ENCODE results near the gene H2AZ2. TPM values are rescaled to one million over a fixed set of nuclear protein-coding genes. Genes with fewer than 3 reads are reported as not detected.
"Not testable (repeated sequence)": the region's sequence is repeated elsewhere in the genome, so short reads cannot be mapped to it uniquely, and the experiment has no call there.

H2AZ2 gene
- total RNA-seq, 1 experiment from 2014 or later = 139 TPM

- Mint-ChIP-seq H3K27me3 (ENCODE audit: insufficient read depth, unreplicated experiment) (no peaks in the 10 kb centered on the region), H3K9me3 (ENCODE audit: unreplicated experiment) (no peaks in the 10 kb centered on the region), H3K4me3 (ENCODE audit: unreplicated experiment) (no peak overlapping the region), H3K27ac (ENCODE audit: low read depth, unreplicated experiment) (no peak overlapping the region), H3K36me3 (ENCODE audit: insufficient read depth, unreplicated experiment) (peaks cover 16% of the 10 kb centered on the region), H3K4me1 (ENCODE audit: insufficient read depth, unreplicated experiment) (no peaks in the 10 kb centered on the region)
- DNase-seq (ENCODE audit: unreplicated experiment) = no peak
- TF ChIP-seq CTCF (IDR thresholded peaks at IDR 0.05; ENCODE audit: unreplicated experiment) = no peak
- intact Hi-C loops (cut with micrococcal nuclease) = no loop called here
- CTCF ChIA-PET = interaction anchor here (0.6 kb wide), 2 partner anchors 38 to 163 kb away, joined by 4 to 5 read pairs; no protein-coding TSS in a partner anchor
- POLR2A ChIA-PET = no interaction called here
- no TSS peak for BruUV-seq (replicated peaks)
Observed at GRCh38 chr7:44808914-44809393, 38.9 kb downstream of the H2AZ2 start.

GRCh38 chr7:44805950-44806349, 41.9 kb downstream of the H2AZ2 start:
- TF ChIP-seq CTCF (IDR thresholded peaks at IDR 0.05; ENCODE audit: unreplicated experiment) = no peak
- POLR2A ChIA-PET = interaction anchor here (1.0 to 1.5 kb wide), 2 partner anchors 38 to 306 kb away, joined by 3 to 4 read pairs; partner anchors contain the start of gene TBRG4
- Mint-ChIP-seq H3K36me3 (ENCODE audit: insufficient read depth, unreplicated experiment) (peaks cover 46% of the 10 kb centered on the region), H3K4me1 (ENCODE audit: insufficient read depth, unreplicated experiment) (no peaks in the 10 kb centered on the region), H3K27ac (ENCODE audit: low read depth, unreplicated experiment) (no peak overlapping the region), H3K9me3 (ENCODE audit: unreplicated experiment) (no peaks in the 10 kb centered on the region), H3K4me3 (ENCODE audit: unreplicated experiment) (no peak overlapping the region), H3K27me3 (ENCODE audit: insufficient read depth, unreplicated experiment) (no peaks in the 10 kb centered on the region)
- no peak for DNase-seq (ENCODE audit: unreplicated experiment)
- intact Hi-C loops (cut with micrococcal nuclease) = no loop called here
- no TSS peak for BruUV-seq (replicated peaks)
- CTCF ChIA-PET = interaction anchor here (0.6 kb wide), 2 partner anchors 194 to 632 kb away, joined by 4 read pairs; no protein-coding TSS in a partner anchor

GRCh38 chr7:44803828-44804519, 43.9 kb downstream of the H2AZ2 start:
- peaks cover 66% of the 10 kb centered on the region for H3K36me3 Mint-ChIP-seq (ENCODE audit: insufficient read depth, unreplicated experiment)
- H3K9me3 Mint-ChIP-seq (ENCODE audit: unreplicated experiment); H3K27me3 Mint-ChIP-seq (ENCODE audit: insufficient read depth, unreplicated experiment); H3K4me3 Mint-ChIP-seq (ENCODE audit: unreplicated experiment); BruUV-seq (replicated peaks); H3K4me1 Mint-ChIP-seq (ENCODE audit: insufficient read depth, unreplicated experiment); DNase-seq (ENCODE audit: unreplicated experiment); H3K27ac Mint-ChIP-seq (ENCODE audit: low read depth, unreplicated experiment); intact Hi-C loops (cut with micrococcal nuclease): not testable (repeated sequence)
- ChIA-PET CTCF (interaction anchor here (0.6 to 0.7 kb wide), 3 partner anchors 42 to 224 kb away, joined by 3 read pairs; no protein-coding TSS in a partner anchor), POLR2A (interaction anchor here (0.6 to 1.1 kb wide), 5 partner anchors 22 to 205 kb away, joined by 3 to 5 read pairs (median 4); partner anchors contain the start of gene H2AZ2)

- Mint-ChIP-seq H3K9me3 (ENCODE audit: unreplicated experiment) (no peaks in the 10 kb centered on the region), H3K27me3 (ENCODE audit: insufficient read depth, unreplicated experiment) (no peaks in the 10 kb centered on the region), H3K4me3 (ENCODE audit: unreplicated experiment) (no peak overlapping the region), H3K36me3 (ENCODE audit: insufficient read depth, unreplicated experiment) (peaks cover 79% of the 10 kb centered on the region), H3K4me1 (ENCODE audit: insufficient read depth, unreplicated experiment) (peaks cover 6% of the 10 kb centered on the region), H3K27ac (ENCODE audit: low read depth, unreplicated experiment) (peak overlapping the region; percentile 42)
- TF ChIP-seq CTCF (IDR thresholded peaks at IDR 0.05; ENCODE audit: unreplicated experiment) = no peak
- BruUV-seq (replicated peaks) = no TSS peak
- CTCF ChIA-PET = interaction anchor here (0.9 to 1.0 kb wide), 2 partner anchors 10 to 334 kb away, joined by 3 to 5 read pairs; no protein-coding TSS in a partner anchor
- POLR2A ChIA-PET = interaction anchor here (0.8 to 0.9 kb wide), 2 partner anchors 35 to 230 kb away, joined by 3 to 4 read pairs; no protein-coding TSS in a partner anchor
- intact Hi-C loops (cut with micrococcal nuclease) = no loop called here
- no peak for DNase-seq (ENCODE audit: unreplicated experiment)
Observed at GRCh38 chr7:44802418-44803025, 45.4 kb downstream of the H2AZ2 start.

Data from MCF 10A (cell line).